ENCODE measurements around the gene GNAS. TPM values are rescaled to one million over a fixed set of nuclear protein-coding genes. Genes with fewer than 3 reads are reported as not detected.

Gene GNAS
- polyA plus RNA-seq, 5 donors = 1,613 to 2,188 (median 1,845) TPM

GRCh38 chr20:58850693-58851174, 1.8 kb upstream of the GNAS start, which contains the start of gene GNAS-AS1:
GNAS-AS1 (minus strand) TSS chr20:58850902.
- peak; percentile 78 to 79 for DNase-seq

- no peak for DNase-seq
Measured at GRCh38 chr20:58851221-58851968, 1.1 kb upstream of the GNAS start.

GRCh38 chr20:58851969-58852458, 502 bp upstream of the GNAS start:
- DNase-seq = no peak

GRCh38 chr20:58853466-58853865, 950 bp downstream of the GNAS start:
- DNase-seq = no peak

GRCh38 chr20:58853976-58854637, 1.6 kb downstream of the GNAS start:
- no peak for DNase-seq

GRCh38 chr20:58854638-58855471, 2.3 kb downstream of the GNAS start:
- DNase-seq = no peak

- peak in 1 of 2 donors; percentile 29 for DNase-seq
Measured at GRCh38 chr20:58855506-58856389, 3.2 kb downstream of the GNAS start.

GRCh38 chr20:58863044-58863790, 10.7 kb downstream of the GNAS start:
- no peak for DNase-seq

- no peak for DNase-seq
Measured at GRCh38 chr20:58864346-58864745, 11.8 kb downstream of the GNAS start.

GRCh38 chr20:58865843-58866242, 13.3 kb downstream of the GNAS start:
- DNase-seq = no peak

GRCh38 chr20:58867211-58867610, 14.7 kb downstream of the GNAS start:
- DNase-seq = no peak

- DNase-seq = no peak
Measured at GRCh38 chr20:58868795-58869194, 16.3 kb downstream of the GNAS start.

- DNase-seq = no peak
Measured at GRCh38 chr20:58869662-58870227, 17.2 kb downstream of the GNAS start.

- DNase-seq = peak in 1 of 2 donors; percentile 67
Measured at GRCh38 chr20:58870293-58871014, 17.9 kb downstream of the GNAS start.

- no peak for DNase-seq
Measured at GRCh38 chr20:58871533-58872102, 19.1 kb downstream of the GNAS start.

GRCh38 chr20:58874469-58874868, 22.0 kb downstream of the GNAS start:
- DNase-seq = no peak

GRCh38 chr20:58875111-58875510, 22.6 kb downstream of the GNAS start:
- DNase-seq = no peak

- no peak for DNase-seq
Measured at GRCh38 chr20:58875541-58876134, 23.1 kb downstream of the GNAS start.

All from right lung (tissue), 5 donors.